Left forelimb (tissue), 1 donor: ENCODE results near the gene KLC4.
A peak's percentile ranks its signal among the peaks of the same experiment; 100 is the strongest.

Experiments
- DNase-seq: peaks from one replicate; pipeline ENCODE4 v3.0.0-alpha.2; 2018; ENCODE audit warnings: low spot score

Gene KLC4

DNA sequence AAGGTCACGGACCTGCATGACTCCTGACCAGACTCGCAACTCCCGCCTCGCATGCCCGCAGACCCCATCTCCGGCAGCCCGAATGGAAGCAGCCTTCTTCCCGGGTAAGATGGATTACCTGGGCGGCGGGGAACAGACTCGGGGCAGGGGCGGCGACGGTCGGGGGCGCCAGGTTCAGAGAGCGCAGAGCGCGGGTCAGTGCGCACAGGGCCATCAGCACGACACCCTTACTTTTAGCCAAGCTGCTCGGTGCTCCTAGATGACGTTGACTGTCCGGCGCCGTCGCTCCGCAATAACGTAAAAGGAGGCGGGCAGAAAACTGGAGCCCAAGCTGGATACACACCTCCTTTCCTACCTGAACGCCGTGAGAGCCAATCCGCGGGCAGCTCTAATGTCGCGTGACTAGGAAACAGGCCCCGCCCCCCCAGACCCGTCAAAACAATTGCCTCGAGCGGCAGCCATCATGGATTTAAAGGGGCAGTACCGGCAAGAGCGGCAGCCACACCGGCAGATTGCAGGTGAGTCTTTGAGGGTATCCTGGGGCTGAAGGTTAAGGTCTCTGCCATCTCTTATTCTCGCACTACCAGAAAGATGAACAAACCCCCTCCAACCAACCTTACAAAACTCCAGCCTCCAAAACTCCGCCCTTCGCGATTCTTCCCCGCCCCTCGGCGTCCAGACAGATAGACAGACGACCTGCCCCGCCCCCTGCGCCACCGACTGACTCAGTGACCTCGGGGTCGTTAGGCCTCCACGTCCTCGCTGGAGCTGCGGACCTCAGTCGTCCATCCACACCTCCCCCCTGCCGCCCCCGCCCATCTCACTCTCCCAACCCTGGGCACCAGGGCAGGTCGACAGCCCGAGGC, at the start of gene KLC4, which contains the start of gene MRPL2:
KLC4 (plus strand) TSS at position 464 of the 866 bp plus-strand sequence. CDS start 1,705 bp downstream, outside the sequence.
MRPL2 (minus strand) TSS at position 267 of the 866 bp plus-strand sequence; CDS start at position 214, 53 bp downstream.
- peak; percentile 99 for DNase-seq

- DNase-seq: no peak
Measured at GRCh38 chr6:43011207-43011606, 48.2 kb upstream of the KLC4 start.

- no peak for DNase-seq
Measured at GRCh38 chr6:43012364-43012763, 47.1 kb upstream of the KLC4 start.

GRCh38 chr6:43013097-43013842, 46.2 kb upstream of the KLC4 start:
- DNase-seq: no peak

DNA sequence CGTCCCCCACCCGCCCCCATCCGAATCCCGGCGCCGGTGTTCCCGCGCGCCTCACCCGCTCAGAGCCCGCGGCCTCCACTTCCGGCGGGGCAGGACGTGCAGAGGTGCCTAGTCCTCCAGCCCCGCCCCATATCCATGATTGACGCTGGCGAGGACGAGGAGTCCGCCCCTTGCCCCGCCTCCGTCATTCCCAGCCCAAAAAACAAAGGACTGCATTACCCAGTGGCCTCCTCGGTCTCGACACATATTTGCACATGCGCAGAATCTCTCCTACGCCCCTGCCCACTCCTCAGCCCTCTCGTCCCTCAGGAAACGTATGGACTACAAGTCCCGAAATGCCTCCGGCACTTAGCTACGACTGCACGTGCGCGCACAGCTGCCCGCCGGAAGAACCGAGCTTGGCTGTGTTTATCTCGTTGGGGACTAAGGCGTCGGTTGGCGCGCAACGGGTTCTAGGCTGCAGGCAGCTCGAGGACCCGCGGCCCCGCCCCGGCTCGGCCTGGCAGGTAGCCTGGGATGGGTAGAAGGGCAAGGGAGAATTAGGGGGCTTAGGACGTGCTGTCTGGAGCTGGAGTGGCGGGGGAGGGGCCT, 45.5 kb upstream of the KLC4 start, which contains the start of the genes KLHDC3 and MEA1:
KLHDC3 (plus strand) TSS at position 407 of the 591 bp plus-strand sequence. CDS start 2,944 bp downstream, outside the sequence.
MEA1 (minus strand) TSS at position 104 of the 591 bp plus-strand sequence. CDS start 133 bp downstream, outside the sequence.
- peak; percentile 99 for DNase-seq

- DNase-seq: no peak
Measured at GRCh38 chr6:43014434-43014909, 45.0 kb upstream of the KLC4 start.

GRCh38 chr6:43016176-43016942, 43.1 kb upstream of the KLC4 start:
- DNase-seq: no peak

DNA sequence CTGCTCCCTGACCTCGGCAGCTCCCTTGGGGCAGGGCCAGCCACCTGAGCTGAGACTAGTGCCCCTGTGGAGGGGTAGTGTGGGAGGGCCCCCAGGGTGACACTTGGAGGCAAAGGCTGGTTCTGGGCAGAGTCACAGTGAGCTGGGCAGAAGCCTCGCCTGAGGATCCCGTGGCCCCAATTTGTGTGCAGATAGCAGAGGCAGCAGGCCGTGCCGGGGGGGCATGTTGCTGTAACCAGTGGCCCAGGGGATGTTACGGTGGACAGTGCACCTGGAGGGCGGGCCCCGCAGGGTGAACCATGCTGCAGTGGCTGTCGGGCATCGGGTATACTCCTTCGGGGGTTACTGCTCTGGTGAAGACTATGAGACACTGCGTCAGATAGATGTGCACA, 42.5 kb upstream of the KLC4 start:
- no peak for DNase-seq

GRCh38 chr6:43019152-43019551, 40.3 kb upstream of the KLC4 start:
- DNase-seq: no peak

DNA sequence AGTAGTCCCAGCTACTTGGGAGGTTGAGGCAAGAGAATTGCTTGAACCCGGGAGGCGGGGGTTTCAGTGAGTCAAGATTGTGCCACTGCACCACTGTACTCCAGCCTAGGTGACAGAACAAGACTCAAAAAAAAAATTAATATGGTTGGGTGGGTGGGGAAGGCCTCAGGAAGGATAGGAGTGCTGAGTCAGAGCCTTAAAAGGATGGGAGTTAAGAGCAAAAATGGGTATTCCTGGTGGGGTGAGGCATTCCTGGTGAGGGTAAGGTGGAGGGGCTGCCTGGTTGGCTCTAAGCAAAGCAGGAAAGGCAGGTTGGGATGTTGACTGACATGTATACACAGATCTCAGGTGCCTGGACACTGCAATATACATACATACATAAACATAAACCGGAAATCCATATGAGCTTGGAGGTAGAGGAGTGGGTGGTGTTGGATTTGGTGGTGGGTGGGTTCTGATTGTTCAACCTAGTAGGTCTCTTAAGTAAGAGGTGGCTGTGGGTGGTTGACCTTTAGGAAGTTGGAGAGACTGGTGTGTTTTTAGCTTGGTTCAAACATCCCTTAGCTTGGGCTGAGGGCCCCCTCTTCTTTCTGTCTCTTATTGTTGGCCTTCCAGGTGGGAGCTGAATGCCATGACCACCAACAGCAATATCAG, 39.3 kb upstream of the KLC4 start:
- no peak for DNase-seq

- no peak for DNase-seq
Measured at GRCh38 chr6:43020847-43021246, 38.6 kb upstream of the KLC4 start.

DNA sequence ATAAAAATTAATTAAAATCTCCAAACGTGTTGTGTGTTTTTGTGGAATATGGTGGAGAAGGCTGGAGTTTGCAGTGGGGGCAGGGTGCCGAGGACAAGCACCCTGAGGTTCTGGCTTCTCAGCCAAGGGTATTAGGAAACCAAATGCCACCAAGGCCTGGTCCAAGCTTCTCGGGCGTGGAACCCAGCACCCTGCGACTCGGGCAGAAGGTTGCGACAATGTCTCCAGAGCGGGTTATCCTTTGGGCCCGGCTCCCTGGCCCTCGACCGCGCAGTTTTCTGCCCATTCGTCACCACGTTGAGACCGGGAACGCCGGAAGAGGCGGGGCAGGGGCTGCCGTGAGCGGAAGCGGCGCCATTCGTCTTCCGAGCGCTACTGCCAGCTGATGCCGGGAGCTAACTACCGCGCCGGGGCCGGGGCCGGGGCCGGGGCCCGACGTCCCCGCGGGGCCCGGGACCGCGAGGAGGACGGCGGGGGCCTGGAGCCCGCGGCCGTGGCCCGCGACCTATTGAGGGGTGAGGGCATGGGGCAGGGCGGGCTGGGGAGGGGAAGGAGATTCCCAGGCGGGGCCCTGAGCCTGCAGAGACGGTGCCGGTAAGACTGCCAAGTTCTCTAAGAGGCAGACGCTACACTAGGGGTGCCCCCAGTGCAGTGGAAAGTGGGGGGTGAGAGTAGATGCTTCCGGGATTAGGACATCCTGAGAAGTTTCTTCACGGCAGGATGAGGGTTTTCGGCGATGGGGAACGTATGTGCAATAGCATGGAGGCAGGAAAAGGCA, 38.0 kb upstream of the KLC4 start, which contains the start of gene RRP36:
RRP36 (plus strand) TSS at position 354 of the 778 bp plus-strand sequence; CDS start at position 386, 32 bp downstream.
- DNase-seq: peak; percentile 89

GRCh38 chr6:43024436-43024835, 35.0 kb upstream of the KLC4 start:
- DNase-seq: no peak

- no peak for DNase-seq
Measured at GRCh38 chr6:43026365-43026764, 33.1 kb upstream of the KLC4 start.

- DNase-seq: no peak
Measured at GRCh38 chr6:43029120-43029519, 30.3 kb upstream of the KLC4 start.

- no peak for DNase-seq
Measured at GRCh38 chr6:43032326-43032725, 27.1 kb upstream of the KLC4 start.

DNA sequence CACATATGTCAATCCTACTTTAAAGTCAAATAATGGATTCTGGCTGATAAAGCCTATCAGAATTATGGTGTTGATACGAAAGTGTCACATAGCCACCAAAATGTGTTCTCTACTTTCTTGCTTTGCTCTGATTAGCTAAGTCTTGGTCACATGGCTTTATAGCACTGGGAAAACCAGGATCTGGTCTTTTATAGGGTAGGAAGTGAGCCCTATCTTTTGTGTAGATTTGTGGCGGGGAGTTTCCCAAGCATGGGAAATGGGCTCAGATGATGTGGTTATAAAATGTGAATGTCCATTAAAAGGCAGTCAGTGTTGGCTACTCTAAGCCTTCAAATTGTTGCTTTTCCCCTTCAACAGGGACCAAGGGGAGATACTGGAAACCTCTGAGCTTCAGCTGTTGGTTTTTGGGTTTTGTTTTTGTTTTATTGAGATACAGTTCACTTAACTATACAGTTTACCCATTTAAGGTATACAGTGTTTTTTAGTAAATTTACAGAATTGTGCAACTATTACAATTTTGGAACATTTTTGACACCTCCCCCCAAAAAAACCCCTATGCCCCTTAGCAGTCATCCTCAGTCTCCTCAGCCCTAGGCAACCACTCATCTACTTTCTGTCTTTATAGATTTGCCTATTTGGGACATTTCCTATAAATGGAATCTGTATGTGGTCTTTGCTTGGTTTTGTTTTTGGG, 25.8 kb upstream of the KLC4 start:
- DNase-seq: no peak

DNA sequence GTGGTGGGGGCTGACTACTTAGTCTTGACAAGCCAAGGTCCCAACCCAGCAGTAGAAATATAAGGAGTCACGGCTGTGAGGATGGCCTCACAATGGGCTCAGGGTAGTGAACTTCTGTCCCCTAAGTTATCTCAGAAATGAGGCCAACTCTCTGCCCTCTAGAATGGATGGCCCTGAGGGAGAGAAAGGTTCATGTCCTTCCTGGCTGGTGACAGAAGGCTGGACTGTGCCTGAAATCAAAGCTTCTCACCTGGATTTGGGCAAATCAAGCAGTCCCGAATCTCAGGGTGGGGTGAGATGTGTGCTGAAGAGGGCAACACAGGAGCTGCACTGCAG, 25.3 kb upstream of the KLC4 start:
- DNase-seq: no peak

DNA sequence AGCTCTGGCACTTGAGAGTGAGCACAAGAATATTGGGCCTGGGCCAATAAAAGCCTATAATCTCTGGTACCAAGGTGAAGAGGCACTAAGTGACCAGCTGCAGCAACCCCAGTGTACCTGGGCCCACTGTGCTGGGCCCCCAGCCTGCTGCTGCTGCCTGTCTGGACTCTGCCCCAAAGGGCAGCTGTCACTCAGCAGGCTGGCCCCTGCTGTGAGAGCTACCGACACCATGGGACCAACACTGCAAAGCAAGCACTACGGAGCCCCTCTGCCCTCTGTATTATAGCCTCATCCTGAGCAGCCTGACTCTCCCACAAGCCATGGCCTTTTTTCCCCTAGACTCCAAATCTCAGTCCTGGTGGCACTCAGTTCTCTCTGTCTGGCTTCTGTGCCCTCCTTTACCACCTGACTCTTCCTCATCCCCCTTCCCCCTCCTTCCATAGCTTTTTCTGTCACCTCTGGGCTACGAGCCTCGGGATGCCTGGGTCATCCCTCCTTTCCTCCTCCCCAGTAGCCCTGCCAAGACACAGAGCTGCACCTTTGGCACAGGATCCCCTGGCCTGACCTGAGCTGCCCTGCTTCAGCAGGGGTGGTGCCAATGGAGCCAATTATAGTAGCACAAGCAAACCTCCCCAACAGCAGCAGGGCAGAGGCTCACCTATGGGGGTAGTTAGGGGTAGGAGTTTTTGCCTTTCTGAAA, 23.8 kb upstream of the KLC4 start:
- DNase-seq: no peak
